Activated naive CD4-positive, alpha-beta T cell treated with anti-CD3 and anti-CD28 coated beads, Interleukin-2, amount 50 U/mL, for 16 hours (primary cell): Measurements from ENCODE around the gene YLPM1.
A peak's percentile ranks its signal among the peaks of the same experiment; 100 is the strongest.

Experiments used
- DNase-seq: peaks from one replicate; pipeline ENCODE4 v3.0.0-alpha.2; 2020

Gene YLPM1

DNA sequence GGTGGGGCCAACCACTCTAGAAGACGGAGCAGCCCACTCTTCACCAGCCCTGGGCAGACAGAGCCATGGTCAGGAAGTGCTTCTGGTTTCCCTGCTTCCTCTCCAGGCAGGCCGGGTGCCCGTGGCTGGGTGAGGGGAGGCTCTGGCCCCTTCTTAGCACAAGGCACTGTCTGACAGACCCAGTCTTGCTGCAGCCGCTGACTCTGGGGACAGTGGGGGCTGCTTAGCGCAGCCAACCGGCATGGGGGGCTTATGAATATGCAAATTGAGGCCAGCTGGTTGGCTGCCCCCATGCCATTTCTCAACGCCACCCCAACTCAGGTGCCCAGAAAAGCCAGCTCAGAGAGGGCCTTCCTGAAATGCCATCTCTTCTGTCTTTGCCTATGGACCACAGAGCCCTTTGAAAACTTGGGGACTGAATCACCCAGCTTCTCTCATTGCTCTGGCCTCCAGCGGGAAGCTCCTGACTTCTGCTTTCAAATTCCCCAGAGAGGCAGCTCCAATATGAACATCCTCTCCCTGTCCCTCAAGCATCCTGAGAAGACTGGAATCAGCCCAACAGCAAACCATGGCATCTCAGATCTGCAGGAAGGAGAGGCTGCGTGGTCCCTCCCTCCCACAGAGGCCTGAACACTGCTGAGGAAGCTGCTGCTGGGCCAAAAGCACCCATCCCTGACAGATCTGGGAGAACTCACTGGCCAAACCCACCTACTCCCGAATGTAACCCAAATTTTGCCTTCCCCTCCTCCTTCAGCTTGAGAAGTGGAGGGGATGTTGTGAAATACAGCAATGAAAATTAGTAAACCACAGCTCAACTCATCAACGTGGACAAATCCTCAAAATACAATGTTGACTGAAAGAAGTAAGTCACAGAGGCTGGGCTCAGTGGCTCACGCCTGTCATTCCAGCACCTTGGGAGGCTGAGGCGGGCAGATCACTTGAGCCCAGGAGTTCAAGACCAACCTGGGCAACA is 113.1 kb downstream of the YLPM1 start, which contains the start of gene PROX2:
TSS of gene PROX2 (minus strand) at position 205 of the 973 bp plus-strand sequence. CDS start 12,311 bp downstream, outside the sequence.
- DNase-seq = no peak

DNA sequence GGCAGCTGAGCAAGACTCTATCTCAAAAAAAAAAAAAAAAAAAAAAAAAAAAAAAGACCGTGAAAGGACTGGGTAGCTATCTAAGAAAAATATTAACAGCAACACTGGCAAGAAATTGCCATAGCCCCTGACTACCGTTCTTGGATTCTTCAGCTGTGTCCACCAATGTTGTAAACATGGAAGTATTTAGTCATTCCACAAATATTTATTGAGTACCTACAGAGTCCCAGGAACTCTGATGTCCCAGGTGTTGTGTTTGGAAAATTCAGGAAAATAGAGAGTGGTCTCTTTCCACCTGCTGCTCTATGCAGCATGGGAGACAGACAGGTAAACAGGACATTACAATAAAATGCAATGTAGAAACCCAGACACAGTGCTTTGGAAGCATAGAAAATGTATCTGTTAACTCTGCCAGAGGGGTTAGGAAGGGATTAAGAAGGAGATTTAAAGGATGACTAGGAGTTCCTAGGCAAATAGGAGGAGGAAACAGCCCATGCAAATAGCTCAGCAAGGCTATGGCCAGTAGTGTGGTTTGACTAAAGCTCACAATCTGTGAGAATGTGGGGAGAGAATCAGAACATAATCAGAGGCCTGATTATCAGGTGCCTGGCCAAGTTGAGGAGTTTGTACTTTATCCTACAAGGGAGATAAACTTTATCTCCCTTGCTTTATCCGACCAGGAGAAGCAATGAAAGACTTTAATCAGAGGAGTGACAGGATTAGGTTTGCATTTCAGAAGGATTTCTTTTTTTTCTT is 116.5 kb downstream of the YLPM1 start:
- no peak for DNase-seq

GRCh38 chr14:74881431-74882102 is 118.5 kb downstream of the YLPM1 start, which contains the start of gene DLST:
Gene DLST, plus strand, starts transcription at chr14:74881916. Its CDS starts 38 bp downstream, at chr14:74881954.
- DNase-seq = peak; percentile 88

- peak; percentile 56 for DNase-seq
These were observed 119.2 kb downstream of the YLPM1 start for GRCh38 chr14:74882103-74882920.
